DND-41 (cell line): ENCODE results near the gene SMCO4.

Experiments used
- CTCF ChIP-seq: IDR thresholded peaks from 2 replicates; pipeline ENCODE4 v1.5.1; 2012; ENCODE audit warnings: borderline replicate concordance, low read length, moderate library complexity, mild to moderate bottlenecking; ENCODE audit not compliant: poor library complexity, severe bottlenecking; ENCODE audit errors: extremely low read depth
- EZH2 ChIP-seq: IDR thresholded peaks from 3 replicates; pipeline ENCODE4 v1.6.1; 2012; ENCODE audit warnings: borderline replicate concordance, low read depth, mild to moderate bottlenecking, moderate library complexity, low read length, inconsistent platforms; ENCODE audit not compliant: severe bottlenecking

DNA sequence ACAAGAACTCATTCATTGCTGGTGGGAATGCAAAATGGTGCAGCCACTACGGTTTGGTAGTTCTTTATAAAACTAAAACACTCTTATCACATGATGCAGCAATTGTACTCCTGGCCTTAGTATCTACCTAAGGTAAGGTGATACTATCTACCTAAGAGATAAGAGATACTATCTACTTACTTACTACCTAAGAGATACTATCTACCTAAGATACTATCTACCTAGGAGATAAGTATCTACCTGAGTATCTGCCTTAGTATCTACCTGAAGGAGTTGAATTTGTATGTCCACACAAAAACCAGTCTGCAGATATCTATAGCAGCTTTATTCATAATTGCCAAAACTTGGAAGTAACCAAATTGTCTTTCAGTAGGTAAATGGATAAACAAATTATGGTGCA is 29.0 kb upstream of the SMCO4 start:
- no peak for TF ChIP-seq EZH2
- no peak for TF ChIP-seq CTCF
